GM12873 (cell line): ENCODE measurements around the gene LMAN2.

Experiments used
- CTCF ChIP-seq: IDR thresholded peaks from 2 replicates; pipeline ENCODE4 v1.5.1; 2012; ENCODE audit warnings: low read depth, mild to moderate bottlenecking, moderate library complexity, low read length, control low read depth; ENCODE audit not compliant: insufficient read depth; ENCODE audit errors: missing control alignments

Gene LMAN2

DNA sequence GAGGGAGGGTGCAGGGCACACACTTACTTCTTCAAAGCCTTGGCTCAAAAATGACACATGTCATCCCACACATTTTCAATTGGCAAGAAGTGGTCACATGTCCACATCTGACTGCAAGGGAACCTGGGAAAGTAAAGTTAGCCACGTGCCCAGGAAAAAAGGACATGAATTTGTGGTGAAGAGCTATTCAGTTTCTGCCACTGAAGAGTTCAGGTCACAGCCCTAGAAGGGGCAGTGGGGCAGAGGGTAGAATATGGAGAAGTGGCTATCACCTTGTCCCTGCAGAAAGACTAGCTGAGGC lies 4.3 kb upstream of the LMAN2 start:
- no peak for TF ChIP-seq CTCF

DNA sequence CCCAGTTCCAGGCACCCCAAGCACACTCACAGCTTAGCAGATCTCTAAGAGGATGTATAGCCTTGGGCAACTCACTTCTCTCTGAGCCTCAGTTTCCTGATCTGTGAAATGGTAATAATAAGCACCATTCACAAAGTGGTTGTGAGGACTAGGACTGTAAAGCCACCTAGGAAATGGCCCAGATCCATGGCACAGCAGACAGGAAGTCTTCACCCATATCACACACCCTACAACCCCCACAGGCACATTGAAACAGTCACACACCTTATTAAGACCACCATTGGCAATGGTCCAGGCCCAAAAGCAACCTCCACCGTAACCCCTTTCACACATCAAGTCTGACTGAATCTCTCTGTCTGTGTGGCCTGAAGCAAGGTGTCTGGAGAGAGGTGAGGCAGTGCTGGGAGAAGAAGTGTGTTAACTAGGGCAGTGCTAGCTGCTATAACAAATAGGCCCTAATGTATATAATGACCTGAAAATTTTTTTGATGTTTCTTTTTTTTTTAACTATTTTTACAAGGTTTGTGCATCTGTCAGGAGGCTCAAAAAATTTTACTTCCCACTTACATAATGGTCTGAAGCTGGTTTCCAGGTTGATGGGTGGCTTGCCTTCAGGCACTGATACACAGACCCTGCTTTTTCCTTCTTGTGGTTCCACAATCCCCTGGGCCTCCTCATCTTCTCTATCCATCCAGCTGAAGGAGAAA lies 3.8 kb upstream of the LMAN2 start:
- no peak for TF ChIP-seq CTCF

DNA sequence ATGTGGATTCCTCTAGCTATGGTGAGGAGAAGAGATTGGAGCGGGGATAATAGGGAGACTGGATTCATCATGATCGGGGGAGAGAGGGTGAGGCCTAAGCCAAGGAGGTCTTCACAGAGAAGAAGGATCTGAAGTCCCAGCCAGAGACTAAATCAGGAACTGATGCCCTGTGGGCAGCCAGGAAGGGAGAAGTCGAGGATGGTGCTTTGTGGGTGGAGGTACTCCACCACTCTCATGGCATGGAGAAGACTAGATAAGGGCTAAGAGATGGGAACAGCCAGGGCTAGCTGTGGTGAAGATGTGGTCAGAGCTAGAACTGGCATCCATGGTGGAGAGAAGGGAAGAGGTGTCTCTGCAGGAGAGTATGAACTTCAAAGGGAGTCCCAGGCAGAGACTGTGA lies 3.2 kb upstream of the LMAN2 start:
- TF ChIP-seq CTCF = no peak

DNA sequence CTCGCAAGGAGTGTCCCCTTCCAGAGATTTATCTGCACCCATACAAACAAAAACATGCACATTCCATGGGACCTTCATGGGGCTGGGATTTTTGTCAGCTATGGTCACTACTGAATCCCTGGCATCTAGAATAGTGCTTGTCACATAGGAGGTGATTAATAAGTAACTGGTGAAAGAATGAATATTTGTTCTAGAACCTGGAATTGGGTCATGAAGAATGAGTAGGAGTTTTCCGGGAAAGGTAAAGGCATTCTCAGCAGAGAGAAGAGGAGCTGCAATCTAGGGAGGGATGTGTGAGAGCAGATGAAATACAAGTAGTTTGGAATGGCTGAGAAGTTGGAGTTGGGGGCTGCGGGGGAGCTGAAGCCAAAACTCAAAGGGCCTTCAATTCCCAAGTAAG lies 2.8 kb upstream of the LMAN2 start:
- no peak for TF ChIP-seq CTCF

- TF ChIP-seq CTCF = no peak
Observed at GRCh38 chr5:177353093-177353492, 1.6 kb upstream of the LMAN2 start.

DNA sequence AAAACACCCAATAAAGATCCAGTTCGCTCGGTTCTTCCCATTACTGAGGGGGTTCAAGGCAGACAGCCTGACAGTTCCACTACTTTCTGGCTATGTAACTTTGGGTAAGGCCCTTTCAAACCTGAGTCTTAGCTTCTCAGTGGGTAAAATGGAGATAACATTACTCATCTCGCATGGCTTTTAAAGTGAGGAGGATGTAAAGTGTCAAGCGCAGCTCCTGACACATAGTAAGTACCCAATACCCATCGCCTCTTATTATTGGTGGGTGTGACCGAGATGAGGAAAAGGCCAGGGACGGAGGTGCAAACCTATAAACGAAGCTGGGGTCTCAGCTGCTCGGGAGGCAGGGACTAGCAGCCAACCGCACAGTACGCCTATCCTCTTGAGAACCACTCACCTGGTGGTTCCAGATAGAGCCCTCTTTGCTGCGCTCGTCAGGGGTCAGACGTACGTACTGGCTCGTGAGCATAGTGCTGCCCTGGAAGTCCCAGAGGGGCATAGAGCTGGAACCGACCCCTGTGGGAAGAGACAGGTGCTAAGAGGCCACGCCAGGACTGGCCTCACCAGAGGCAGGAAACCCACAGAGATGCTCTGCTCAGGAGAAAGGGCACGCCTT lies 584 bp downstream of the LMAN2 start:
- no peak for TF ChIP-seq CTCF

DNA sequence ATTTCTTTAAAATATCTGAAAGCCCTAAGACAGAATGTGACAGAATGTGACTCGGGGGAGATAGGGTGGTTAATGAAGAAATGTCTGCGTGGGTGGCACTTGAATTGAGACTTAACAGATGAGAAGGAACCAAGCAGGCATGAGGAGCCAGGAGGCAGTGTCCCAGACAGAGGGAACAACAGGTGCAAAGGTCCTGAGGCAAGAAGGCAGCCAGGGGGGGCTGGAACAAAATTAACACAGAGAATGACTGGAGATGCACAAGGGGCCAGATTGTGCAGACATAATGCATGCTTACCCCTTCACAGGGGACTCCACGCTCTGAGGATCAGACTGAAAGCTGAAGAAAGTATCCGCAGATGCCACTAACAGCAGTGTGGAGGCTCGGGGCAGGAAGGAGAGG lies 1.7 kb downstream of the LMAN2 start:
- TF ChIP-seq CTCF = no peak
